ENCODE measurements around the gene OR8B3. TPM values are rescaled to one million over a fixed set of nuclear protein-coding genes. Genes with fewer than 3 reads are reported as not detected.

Gene OR8B3
- total and polyA plus RNA-seq, 2 donors (not counting 1 experiment from before 2014, with no cell fraction given) = not detected

- TF ChIP-seq CTCF (IDR thresholded peaks at IDR 0.05) (no peak), EZH2 (IDR thresholded peaks at IDR 0.05; ENCODE audit: borderline replicate concordance, insufficient read depth, low read depth, low read length, poor library complexity, severe bottlenecking) (no peak)
- H3K36me3 ChIP-seq (replicated peaks in 1 of 2; ENCODE audit: control extremely low read depth in 1 of 2, control insufficient read depth in 1 of 2, extremely low read depth in 1 of 2, insufficient read depth in 2 of 2, low read length in 1 of 2) = no peaks in the 10 kb centered on the region
- no peaks in the 10 kb centered on the region for H3K4me1 Mint-ChIP-seq
These were observed 43.6 kb upstream of the OR8B3 start for GRCh38 chr11:124442442-124442841.

GRCh38 chr11:124441519-124441918 is 42.7 kb upstream of the OR8B3 start:
- DNase-seq (no peak), ATAC-seq (ENCODE audit: low read depth) (no peak)
- Histone ChIP-seq H2AFZ (ENCODE audit: insufficient read depth, low read depth, low read length, poor library complexity, severe bottlenecking) (no peak overlapping the region), H3K4me2 (replicated peaks; ENCODE audit: low read depth, low read length, poor library complexity, severe bottlenecking) (no peak overlapping the region), H3K9me3 (ENCODE audit: control extremely low read depth in 1 of 3, control insufficient read depth in 2 of 3, insufficient read depth in 1 of 3, low read length in 2 of 3) (peaks cover 0 to 3% (median 0%) of the 10 kb centered on the region in 3 donors), H3K9ac (ENCODE audit: low read length) (no peak overlapping the region), H3K4me3 (ENCODE audit: control extremely low read depth in 1 of 5, extremely low read depth in 1 of 5, insufficient read depth in 1 of 5, low read depth in 2 of 5, low read length in 4 of 5) (no peak overlapping the region), H3K27me3 (replicated peaks in 1 of 4; ENCODE audit: control extremely low read depth in 1 of 4, control insufficient read depth in 3 of 4, insufficient read depth in 4 of 4, low read length in 3 of 4) (peaks cover 0 to 3% (median 0%) of the 10 kb centered on the region in 4 experiments), H3K79me2 (ENCODE audit: control insufficient read depth, insufficient read depth, low read length) (no peaks in the 10 kb centered on the region), H3K36me3 (replicated peaks in 1 of 2; ENCODE audit: control extremely low read depth in 1 of 2, control insufficient read depth in 1 of 2, extremely low read depth in 1 of 2, insufficient read depth in 2 of 2, low read length in 1 of 2) (no peaks in the 10 kb centered on the region), H3K27ac (ENCODE audit: low read length in 2 of 2) (no peak overlapping the region), H3K4me1 (ENCODE audit: control insufficient read depth in 2 of 2, insufficient read depth in 2 of 2, low read length in 2 of 2) (no peaks in the 10 kb centered on the region), H4K20me1 (ENCODE audit: control insufficient read depth, insufficient read depth, low read length, poor library complexity, severe bottlenecking) (no peaks in the 10 kb centered on the region)
- peaks cover 2% of the 10 kb centered on the region for H3K9me3 Mint-ChIP-seq (ENCODE audit: insufficient read depth)
- ChIA-PET POLR2A (no interaction called here), CTCF (interaction anchor here (0.6 to 1.2 kb wide), 2 partner anchors 9 to 485 kb away, joined by 3 to 4 read pairs; no protein-coding TSS in a partner anchor)
- H3K27ac Mint-ChIP-seq = no peak overlapping the region
- 93% methylated on average over 6 of the region's 7 CpGs for WGBS (ENCODE audit: insufficient coverage)
- peaks cover 34% of the 10 kb centered on the region for H3K27me3 Mint-ChIP-seq
- H3K4me1 Mint-ChIP-seq = no peaks in the 10 kb centered on the region
- TF ChIP-seq CTCF (IDR thresholded peaks at IDR 0.05) (no peak), EZH2 (IDR thresholded peaks at IDR 0.05; ENCODE audit: borderline replicate concordance, insufficient read depth, low read depth, low read length, poor library complexity, severe bottlenecking) (no peak)
- H3K4me3 Mint-ChIP-seq = no peak overlapping the region
- intact Hi-C loops (cut with micrococcal nuclease) = no loop called here

More at GRCh38 chr11:124442442-124442841, 43.6 kb upstream of the OR8B3 start:
- ATAC-seq (ENCODE audit: low read depth) = no peak
- H3K27me3 Mint-ChIP-seq = peaks cover 34% of the 10 kb centered on the region
- Histone ChIP-seq H3K4me3 (ENCODE audit: control extremely low read depth in 1 of 5, extremely low read depth in 1 of 5, insufficient read depth in 1 of 5, low read depth in 2 of 5, low read length in 4 of 5) (no peak overlapping the region), H3K4me2 (replicated peaks; ENCODE audit: low read depth, low read length, poor library complexity, severe bottlenecking) (no peak overlapping the region), H3K4me1 (ENCODE audit: control insufficient read depth in 2 of 2, insufficient read depth in 2 of 2, low read length in 2 of 2) (no peaks in the 10 kb centered on the region), H3K27ac (ENCODE audit: low read length in 2 of 2) (no peak overlapping the region), H3K27me3 (replicated peaks in 1 of 4; ENCODE audit: control extremely low read depth in 1 of 4, control insufficient read depth in 3 of 4, insufficient read depth in 4 of 4, low read length in 3 of 4) (peaks cover 0 to 3% (median 0%) of the 10 kb centered on the region in 4 experiments), H3K9ac (ENCODE audit: low read length) (no peak overlapping the region), H3K79me2 (ENCODE audit: control insufficient read depth, insufficient read depth, low read length) (no peaks in the 10 kb centered on the region), H3K9me3 (ENCODE audit: control extremely low read depth in 1 of 3, control insufficient read depth in 2 of 3, insufficient read depth in 1 of 3, low read length in 2 of 3) (peaks cover 0 to 2% (median 0%) of the 10 kb centered on the region in 3 donors), H2AFZ (ENCODE audit: insufficient read depth, low read depth, low read length, poor library complexity, severe bottlenecking) (no peak overlapping the region), H4K20me1 (ENCODE audit: control insufficient read depth, insufficient read depth, low read length, poor library complexity, severe bottlenecking) (no peaks in the 10 kb centered on the region)
- intact Hi-C loops (cut with micrococcal nuclease) = no loop called here
- ChIA-PET POLR2A (no interaction called here), CTCF (no interaction called here)
- H3K4me3 Mint-ChIP-seq = no peak overlapping the region
- WGBS (ENCODE audit: insufficient coverage) = 78% methylated on average over 6 of the region's 6 CpGs
- DNase-seq = no peak
- no peaks in the 10 kb centered on the region for H3K9me3 Mint-ChIP-seq (ENCODE audit: insufficient read depth)
- no peak overlapping the region for H3K27ac Mint-ChIP-seq
